ENCODE measurements around the gene ABCC4. TPM values are rescaled to one million over a fixed set of nuclear protein-coding genes. Genes with fewer than 3 reads are reported as not detected.

The ABCC4 gene
- total RNA-seq, 1 experiment from 2014 or later = 12.5 TPM

DNA sequence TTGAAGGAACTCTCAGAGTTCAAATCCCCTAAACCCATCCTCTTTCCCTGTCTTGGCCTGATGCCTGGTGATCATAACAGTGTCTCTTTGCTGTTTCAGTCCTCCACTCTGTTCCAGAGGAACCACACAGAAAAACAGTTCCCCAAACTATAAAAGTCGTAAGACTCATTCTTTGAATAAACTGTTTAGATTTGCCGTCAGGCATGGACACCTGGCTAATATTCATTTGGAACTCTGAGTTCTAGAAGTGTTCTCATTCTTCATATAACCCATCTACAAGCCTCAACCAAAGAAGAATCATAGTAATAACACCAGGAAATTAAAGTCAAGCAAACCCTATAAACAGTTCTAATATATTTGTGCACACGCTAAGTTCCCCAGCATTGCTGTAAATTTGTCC lies 37.7 kb upstream of the ABCC4 start:
- CTCF ChIA-PET = no interaction called here
- Mint-ChIP-seq H3K27ac (ENCODE audit: unreplicated experiment) (no peak overlapping the region), H3K9me3 (ENCODE audit: low read depth, unreplicated experiment) (no peaks in the 10 kb centered on the region), H3K27me3 (ENCODE audit: unreplicated experiment) (no peaks in the 10 kb centered on the region), H3K4me3 (ENCODE audit: low read depth, unreplicated experiment) (no peak overlapping the region), H3K4me1 (ENCODE audit: low read depth, unreplicated experiment) (no peaks in the 10 kb centered on the region), H3K36me3 (ENCODE audit: insufficient read depth, unreplicated experiment) (no peaks in the 10 kb centered on the region)
- DNase-seq = no peak
- TF ChIP-seq, protein P1, sequence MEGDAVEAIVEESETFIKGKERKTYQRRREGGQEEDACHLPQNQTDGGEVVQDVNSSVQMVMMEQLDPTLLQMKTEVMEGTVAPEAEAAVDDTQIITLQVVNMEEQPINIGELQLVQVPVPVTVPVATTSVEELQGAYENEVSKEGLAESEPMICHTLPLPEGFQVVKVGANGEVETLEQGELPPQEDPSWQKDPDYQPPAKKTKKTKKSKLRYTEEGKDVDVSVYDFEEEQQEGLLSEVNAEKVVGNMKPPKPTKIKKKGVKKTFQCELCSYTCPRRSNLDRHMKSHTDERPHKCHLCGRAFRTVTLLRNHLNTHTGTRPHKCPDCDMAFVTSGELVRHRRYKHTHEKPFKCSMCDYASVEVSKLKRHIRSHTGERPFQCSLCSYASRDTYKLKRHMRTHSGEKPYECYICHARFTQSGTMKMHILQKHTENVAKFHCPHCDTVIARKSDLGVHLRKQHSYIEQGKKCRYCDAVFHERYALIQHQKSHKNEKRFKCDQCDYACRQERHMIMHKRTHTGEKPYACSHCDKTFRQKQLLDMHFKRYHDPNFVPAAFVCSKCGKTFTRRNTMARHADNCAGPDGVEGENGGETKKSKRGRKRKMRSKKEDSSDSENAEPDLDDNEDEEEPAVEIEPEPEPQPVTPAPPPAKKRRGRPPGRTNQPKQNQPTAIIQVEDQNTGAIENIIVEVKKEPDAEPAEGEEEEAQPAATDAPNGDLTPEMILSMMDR (IDR thresholded peaks at IDR 0.05; ENCODE audit: unreplicated experiment) = no peak
- no TSS peak for BruUV-seq (replicated peaks)
- intact Hi-C loops (cut with micrococcal nuclease; ENCODE audit: unreplicated experiment) = no loop called here

DNA sequence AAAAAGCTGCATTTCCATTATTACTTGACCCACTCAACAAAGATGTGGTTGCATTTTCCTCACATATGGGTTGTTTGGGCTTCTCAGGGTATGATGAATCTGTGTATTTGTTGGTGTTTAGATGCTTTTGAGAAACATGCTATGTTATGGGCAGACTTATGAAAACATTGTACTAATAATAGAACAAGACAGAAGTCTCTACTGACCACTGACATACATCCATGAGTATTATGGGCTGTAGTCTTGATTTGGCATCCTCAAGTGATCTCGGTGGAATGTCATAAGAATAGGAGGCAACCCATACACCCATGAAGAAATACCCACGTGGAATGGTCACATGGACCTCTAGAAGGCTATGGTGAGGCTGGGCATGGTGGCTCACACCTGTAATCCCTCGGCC lies 36.3 kb upstream of the ABCC4 start:
- CTCF ChIA-PET = no interaction called here
- H3K36me3 Mint-ChIP-seq (ENCODE audit: insufficient read depth, unreplicated experiment) = no peaks in the 10 kb centered on the region
- no peak for DNase-seq
- no peak overlapping the region for H3K4me3 Mint-ChIP-seq (ENCODE audit: low read depth, unreplicated experiment)
- no peaks in the 10 kb centered on the region for H3K4me1 Mint-ChIP-seq (ENCODE audit: low read depth, unreplicated experiment)
- no TSS peak for BruUV-seq (replicated peaks)
- TF ChIP-seq, protein P1 (IDR thresholded peaks at IDR 0.05; ENCODE audit: unreplicated experiment) = no peak
- intact Hi-C loops (cut with micrococcal nuclease; ENCODE audit: unreplicated experiment) = no loop called here
- H3K9me3 Mint-ChIP-seq (ENCODE audit: low read depth, unreplicated experiment) = no peaks in the 10 kb centered on the region
- H3K27ac Mint-ChIP-seq (ENCODE audit: unreplicated experiment) = no peak overlapping the region
- no peaks in the 10 kb centered on the region for H3K27me3 Mint-ChIP-seq (ENCODE audit: unreplicated experiment)

DNA sequence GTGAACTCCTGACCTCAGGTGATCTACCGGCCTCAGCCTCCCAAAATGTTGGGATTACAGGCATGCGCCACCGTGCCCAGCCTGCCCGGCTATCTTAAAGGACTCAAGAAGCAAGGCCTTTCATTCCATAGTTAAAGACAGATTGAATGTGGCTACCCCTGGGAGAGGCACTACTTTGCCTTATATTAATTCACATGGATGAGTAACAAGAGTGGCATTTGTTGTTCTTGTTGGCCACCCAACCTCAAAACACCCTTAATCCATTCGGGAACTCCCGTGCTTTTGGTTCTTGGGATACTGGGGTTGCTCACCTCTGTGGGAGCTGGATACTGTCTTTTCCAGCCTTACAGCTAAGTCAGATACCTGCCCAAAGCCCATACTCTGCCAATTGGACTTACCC lies 34.4 kb upstream of the ABCC4 start:
- H3K9me3 Mint-ChIP-seq (ENCODE audit: low read depth, unreplicated experiment) = no peaks in the 10 kb centered on the region
- no peaks in the 10 kb centered on the region for H3K36me3 Mint-ChIP-seq (ENCODE audit: insufficient read depth, unreplicated experiment)
- H3K4me1 Mint-ChIP-seq (ENCODE audit: low read depth, unreplicated experiment) = no peaks in the 10 kb centered on the region
- CTCF ChIA-PET = no interaction called here
- no peak for DNase-seq
- H3K4me3 Mint-ChIP-seq (ENCODE audit: low read depth, unreplicated experiment) = no peak overlapping the region
- no peak overlapping the region for H3K27ac Mint-ChIP-seq (ENCODE audit: unreplicated experiment)
- H3K27me3 Mint-ChIP-seq (ENCODE audit: unreplicated experiment) = no peaks in the 10 kb centered on the region
- no TSS peak for BruUV-seq (replicated peaks)
- intact Hi-C loops (cut with micrococcal nuclease; ENCODE audit: unreplicated experiment) = no loop called here
- TF ChIP-seq, protein P1 (IDR thresholded peaks at IDR 0.05; ENCODE audit: unreplicated experiment) = no peak

DNA sequence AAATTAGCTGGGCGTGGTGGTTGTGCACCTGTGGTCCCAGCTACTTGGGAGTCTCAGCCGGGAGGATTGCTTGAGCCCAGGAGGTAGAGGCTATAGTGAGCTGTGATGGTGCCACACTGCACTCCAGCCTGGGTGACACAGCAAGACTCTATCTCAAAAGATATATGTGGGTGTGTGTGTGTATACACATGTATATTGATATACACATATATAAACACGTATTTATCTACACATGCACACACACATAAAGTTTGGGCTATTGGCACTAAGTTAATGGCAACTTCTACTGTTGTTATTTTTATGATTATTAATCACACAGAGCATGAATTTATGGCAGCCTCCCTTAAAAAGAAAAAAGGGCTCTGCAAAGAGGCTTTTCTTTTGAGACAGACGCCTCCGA lies 27.1 kb upstream of the ABCC4 start:
- TF ChIP-seq, protein P1 (IDR thresholded peaks at IDR 0.05; ENCODE audit: unreplicated experiment) = no peak
- CTCF ChIA-PET = no interaction called here
- no peaks in the 10 kb centered on the region for H3K27me3 Mint-ChIP-seq (ENCODE audit: unreplicated experiment)

DNA sequence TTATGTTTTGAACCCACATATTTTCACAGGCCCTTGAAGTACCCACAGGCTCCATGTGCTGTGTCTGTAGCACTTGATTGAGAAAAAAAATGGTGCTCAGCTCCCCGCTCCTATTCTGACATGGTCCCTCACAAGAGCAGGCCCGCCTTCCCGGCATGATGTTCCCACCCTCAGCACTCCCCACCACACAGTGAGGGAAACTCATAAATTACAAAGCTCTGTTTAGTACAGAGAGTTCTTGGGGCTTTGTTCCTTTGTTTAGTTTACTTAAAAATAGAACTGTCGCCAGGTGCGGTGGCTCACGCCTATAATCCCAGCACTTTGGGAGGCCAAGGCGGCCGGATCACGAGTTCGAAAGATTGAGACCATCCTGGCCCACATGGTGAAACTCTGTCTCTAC lies 25.9 kb upstream of the ABCC4 start:
- CTCF ChIA-PET = no interaction called here
- H3K4me3 Mint-ChIP-seq (ENCODE audit: low read depth, unreplicated experiment) = no peak overlapping the region
- DNase-seq = no peak
- TF ChIP-seq, protein P1 (IDR thresholded peaks at IDR 0.05; ENCODE audit: unreplicated experiment) = no peak
- intact Hi-C loops (cut with micrococcal nuclease; ENCODE audit: unreplicated experiment) = no loop called here
- no peaks in the 10 kb centered on the region for H3K36me3 Mint-ChIP-seq (ENCODE audit: insufficient read depth, unreplicated experiment)
- BruUV-seq (replicated peaks) = no TSS peak
- no peaks in the 10 kb centered on the region for H3K9me3 Mint-ChIP-seq (ENCODE audit: low read depth, unreplicated experiment)
- no peaks in the 10 kb centered on the region for H3K4me1 Mint-ChIP-seq (ENCODE audit: low read depth, unreplicated experiment)
- H3K27ac Mint-ChIP-seq (ENCODE audit: unreplicated experiment) = no peak overlapping the region
- no peaks in the 10 kb centered on the region for H3K27me3 Mint-ChIP-seq (ENCODE audit: unreplicated experiment)

More for the DNA sequence above, 27.1 kb upstream of the ABCC4 start:
- no peak for DNase-seq
- intact Hi-C loops (cut with micrococcal nuclease; ENCODE audit: unreplicated experiment) = no loop called here
- Mint-ChIP-seq H3K36me3 (ENCODE audit: insufficient read depth, unreplicated experiment) (no peaks in the 10 kb centered on the region), H3K27ac (ENCODE audit: unreplicated experiment) (no peak overlapping the region), H3K4me1 (ENCODE audit: low read depth, unreplicated experiment) (no peaks in the 10 kb centered on the region), H3K4me3 (ENCODE audit: low read depth, unreplicated experiment) (no peak overlapping the region), H3K9me3 (ENCODE audit: low read depth, unreplicated experiment) (no peaks in the 10 kb centered on the region)
- no TSS peak for BruUV-seq (replicated peaks)
